DLD1 (cell line): ENCODE data around the gene TTN.

ENCODE experiments used
- in situ Hi-C: cut with HindIII; loops from 2 replicates; pipeline ENCODE4 v1.10.0; 2017; ENCODE audit warnings: low sequenced_read_pairs

TTN gene

DNA sequence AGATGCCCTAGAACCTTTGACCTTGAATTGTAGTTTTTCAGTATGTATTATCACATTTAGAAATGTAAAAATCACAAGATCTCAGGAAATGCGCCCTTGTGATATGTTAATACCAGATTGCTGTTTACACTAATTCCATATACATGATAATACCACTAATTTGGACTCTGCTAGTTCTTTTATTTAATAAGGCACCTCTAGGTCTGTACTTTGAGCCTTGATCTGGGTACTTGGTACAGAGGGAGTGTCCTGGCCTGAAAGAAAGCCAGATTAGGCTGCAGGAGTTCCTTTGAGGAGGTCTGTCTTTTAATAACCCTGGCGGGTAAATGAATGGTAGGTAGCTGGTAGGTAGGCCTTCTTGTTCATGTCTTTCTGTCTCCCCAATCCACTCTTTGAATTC, 300.7 kb downstream of the TTN start:
- in situ Hi-C loops, result no loop called here

DNA sequence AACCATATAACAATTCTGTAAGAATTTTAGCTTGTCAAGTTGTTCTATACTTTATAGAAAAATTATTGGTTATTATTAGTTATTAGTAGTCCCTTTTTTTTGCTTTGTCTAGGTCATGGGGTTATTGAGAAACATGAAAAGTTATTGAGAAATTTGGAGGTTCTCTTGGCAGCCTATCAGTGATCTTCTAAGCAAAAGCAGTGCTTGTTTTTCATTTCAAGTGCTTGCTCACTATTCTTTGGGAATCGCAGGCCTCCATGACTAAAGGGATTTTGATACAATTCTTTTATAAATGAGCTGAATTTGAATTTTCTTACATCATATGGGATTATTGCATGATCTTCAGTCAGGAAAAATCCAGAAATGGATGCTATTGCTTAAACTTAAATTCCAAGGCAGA, 301.1 kb downstream of the TTN start:
- in situ Hi-C loops, result no loop called here

DNA sequence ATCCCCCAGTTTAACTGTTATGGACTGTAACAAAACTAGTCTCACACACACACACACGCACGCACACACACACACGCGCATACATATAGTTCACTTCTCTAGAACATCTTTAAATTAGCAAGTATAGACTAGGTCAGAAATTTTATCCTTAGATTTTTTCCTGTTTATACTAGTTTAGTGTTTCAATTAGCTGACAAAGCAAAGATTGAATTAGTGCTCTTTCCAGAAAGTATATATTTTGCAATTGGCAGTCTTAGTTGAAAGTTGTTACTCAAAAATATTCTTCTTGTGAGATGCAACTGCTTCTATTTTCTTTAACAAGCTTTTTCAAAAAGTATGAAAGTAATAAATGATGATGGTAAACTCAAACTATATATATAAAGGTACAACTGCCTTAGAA, 304.5 kb downstream of the TTN start:
- in situ Hi-C loops, result no loop called here

DNA sequence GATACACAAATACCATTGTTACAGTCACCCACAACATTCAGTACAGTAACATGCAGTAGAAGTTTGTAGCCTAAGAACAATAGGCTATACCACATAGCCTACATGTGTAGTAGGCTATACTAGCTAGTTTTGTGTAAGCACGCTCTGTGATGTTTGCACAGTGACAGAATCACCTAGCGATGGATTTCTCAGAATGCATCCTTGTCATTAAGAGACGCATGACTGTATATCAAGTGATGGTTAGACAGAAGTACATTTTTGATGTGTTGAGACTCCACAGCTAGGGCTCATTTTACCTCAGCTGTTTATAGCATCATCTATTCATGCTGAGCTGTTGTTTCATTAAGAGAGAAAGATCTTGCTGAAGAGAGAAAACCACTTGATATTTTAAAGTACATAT, 307.6 kb downstream of the TTN start:
- in situ Hi-C loops, result no loop called here

DNA sequence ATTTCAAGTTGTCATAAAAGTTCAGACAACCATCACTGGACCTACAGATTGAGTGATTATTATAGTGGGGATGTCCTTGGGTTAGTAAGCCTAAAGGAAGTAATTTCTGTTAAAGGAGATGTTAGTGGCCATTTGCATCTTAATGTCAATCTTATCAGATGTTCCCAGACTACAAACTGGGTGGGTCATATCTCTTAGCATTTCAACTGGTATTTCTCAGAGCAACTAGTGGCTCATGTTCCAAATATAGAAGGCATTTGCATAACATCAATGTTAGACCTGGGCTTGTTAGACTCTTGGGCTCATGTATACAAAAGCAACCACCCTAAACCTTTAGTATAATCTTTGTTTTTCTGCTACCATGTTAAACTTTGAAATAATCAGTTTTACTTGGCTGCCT, 309.1 kb downstream of the TTN start:
- in situ Hi-C loops, result no loop called here

DNA sequence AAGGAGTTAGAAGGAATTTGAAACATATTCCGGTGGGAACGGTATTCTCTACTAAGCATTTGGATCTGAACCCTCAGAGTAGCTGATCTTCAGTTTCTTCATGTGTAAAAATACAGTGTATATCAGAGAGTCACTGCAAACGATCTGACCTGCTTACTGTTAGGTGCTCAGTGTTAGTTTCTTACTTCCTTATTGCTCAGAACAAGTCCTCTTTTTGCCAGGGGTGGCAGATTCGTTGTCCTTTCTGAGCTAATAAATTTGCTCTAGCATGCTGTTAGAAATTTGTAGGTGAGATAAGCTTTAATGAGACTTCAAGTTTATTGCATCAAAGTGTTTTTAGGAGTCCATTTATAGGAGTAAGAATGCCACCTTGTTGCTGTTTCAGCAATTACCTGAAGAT, 311.2 kb downstream of the TTN start:
- in situ Hi-C loops, result no loop called here

DNA sequence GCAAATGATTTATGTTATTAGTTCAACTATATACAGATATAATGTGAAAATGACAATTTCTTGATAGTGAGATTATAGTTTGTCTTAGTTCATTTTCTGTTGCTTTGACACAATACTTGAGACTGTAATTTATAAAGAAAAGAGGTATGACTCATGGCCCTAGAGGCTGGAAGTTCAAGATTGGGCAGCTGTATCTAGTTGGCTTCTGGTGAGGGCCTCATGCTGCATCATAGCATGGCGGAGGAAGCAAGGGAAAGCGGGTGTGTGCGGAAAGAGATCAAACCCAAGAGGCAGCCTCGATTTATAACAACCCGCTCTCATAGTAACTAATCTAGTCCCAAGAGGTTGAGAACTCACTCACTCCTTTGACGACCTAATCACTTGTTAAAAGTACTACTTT, 315.6 kb downstream of the TTN start:
- in situ Hi-C loops, result no loop called here

DNA sequence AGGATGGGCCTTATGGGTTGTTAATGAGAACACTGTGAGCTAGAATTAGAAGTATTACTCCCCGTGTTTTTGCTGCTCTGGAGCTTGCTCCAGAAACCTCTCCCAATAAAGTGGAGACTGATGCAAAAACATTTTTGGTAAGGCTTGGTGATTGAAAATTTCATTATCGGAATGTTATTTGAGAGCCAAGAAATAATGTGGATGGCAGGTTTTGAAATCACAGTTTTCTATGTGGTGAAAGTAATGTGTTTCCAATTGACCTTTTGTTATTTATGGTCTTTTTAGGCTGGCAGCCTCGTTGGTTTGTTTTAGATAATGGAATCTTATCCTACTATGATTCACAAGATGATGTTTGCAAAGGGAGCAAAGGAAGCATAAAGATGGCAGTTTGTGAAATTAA, 321.9 kb downstream of the TTN start:
- in situ Hi-C loops, result no loop called here

DNA sequence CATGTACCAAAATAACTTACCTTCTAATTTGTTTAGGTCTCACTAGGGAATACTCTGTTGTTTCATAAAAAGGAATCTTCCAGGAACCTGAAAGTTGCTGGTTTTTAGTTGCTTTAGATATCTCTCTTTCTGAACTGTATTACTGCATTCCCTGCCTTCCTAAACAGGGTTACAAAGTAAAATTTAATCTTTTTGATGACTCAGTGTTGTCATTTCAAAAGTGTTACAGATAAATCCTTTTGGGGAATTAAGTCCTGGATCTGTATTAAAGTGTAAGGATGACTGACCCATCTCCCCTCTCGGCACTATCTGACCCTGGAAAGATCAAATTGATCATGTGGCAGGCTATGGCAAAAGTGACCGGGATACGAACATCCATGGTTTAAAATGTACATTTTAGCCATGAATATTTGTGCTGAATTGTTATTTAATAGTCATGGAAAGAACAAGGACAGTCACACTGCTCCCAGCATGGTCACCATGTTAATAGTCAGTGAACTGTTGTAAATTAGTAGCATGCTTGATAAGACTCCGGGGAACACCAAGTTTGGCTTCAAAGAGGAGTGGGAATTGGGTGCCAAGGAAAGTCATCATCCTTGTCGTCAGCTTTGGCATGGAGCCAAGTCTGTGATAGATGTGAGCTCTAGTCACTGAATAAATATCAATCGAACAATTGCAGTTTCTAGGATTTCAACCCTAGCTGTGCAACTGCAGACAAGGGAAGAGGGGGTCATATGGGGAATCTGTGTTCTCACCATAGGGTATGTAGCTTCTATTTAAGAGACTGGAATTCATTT, 322.8 kb downstream of the TTN start:
- in situ Hi-C loops, result no loop called here

DNA sequence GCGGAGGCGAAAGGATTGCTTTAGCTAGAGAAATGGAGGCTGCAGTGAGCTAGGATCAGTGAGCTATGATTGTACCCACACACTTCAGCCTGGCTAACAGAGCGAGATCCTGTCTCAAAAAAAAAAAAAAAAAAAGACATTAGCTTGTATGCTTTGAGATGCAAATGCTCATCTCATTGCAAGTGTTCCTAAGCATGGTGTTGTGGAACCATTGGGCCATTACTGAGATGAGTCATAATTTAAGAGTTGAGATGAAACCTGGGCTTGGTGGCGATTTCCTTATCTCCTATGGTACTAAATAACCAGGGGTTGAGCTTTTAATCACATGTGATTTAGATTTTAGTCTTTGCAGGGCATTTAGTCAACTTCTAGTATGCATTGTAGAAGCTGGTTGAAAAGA, 324.8 kb downstream of the TTN start:
- in situ Hi-C loops, result no loop called here

DNA sequence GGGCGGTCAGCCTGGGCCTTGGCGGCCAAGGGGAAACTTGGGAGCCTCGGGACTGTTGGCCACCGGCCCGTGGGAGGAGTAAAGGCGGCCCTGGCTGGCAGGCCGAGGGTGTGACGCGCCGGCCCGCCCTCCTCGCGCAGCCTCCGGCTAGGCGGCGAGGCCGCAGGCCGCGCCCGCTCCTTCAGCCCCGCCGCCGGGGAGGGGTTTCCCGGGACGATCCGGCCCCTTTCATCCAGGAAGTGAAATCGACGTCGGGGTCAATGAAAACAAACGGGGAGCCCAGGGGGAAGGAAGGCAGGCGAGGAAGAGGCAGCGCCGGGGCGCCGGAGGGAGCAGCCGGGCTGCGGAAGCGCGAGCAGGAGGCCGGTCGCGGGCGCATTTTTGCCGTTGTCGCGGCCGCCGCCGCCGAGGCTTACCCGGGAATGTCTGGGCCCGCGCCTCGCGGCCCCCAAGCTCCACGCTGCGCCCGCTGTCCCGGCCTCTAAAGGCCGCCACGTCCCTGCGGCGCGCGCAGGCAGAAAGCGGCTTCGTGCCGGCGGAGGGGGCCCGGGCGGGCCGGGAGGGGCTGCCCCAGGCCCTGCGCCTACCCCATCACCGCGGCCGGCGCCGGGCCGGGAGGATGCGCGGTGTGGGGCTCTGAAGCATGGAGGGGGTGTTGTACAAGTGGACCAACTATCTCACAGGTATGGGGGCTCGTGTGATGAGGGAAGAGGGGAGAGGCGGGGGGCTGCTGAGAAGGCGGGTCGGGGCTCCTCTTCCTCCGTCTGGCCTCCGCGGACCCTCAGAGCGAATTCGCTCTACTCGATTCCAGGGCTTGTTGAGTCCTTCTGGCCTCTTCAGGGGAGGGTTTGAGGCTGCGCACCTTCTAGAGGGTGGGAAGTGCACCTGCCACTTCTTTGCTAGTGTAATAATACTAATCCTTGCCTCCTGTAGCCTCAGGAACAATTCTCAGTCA, 326.7 kb downstream of the TTN start, which contains the start of gene PLEKHA3:
Gene PLEKHA3 (plus strand): TSS at position 231 of the 955 bp plus-strand sequence. CDS start 413 bp downstream, at position 644.
- in situ Hi-C loops, result no loop called here

DNA sequence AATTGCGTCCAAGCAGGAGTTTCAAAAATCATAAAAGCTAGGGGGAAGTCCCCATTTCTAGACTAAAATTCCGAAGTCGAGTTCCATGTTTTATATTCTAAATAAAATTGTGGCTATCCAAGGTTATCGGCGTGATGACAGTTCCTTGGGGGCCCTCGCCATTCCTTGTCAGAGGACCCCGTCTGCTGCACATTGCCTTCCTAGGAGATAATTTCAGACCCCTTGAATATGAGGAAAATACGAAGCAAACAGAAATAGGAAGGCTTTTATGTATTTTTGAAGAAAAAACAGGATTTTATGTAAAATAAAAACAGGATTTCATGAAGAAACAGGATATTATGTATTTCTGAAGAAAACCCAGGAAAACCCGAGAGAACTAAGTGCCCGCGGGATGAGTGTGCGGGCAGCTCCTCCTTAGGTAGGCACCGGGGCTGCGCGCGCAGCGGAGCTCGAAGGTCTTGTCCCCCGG, 327.4 kb downstream of the TTN start:
- in situ Hi-C loops, result no loop called here

DNA sequence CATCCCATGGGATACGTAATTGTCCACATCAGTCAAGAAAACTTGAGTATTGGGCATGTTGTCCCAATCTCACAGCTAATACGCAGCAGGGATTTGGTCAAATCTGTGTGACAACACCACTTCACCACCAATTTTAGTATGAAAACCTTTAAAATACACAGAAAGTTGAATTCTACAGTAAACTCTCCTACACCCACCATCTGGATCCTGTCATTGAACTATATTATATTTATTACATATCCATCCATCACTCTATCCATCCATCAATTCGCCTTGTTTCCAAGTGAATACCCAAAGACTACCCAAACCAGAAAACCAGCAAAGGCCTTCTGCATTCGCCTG, 328.0 kb downstream of the TTN start:
- in situ Hi-C loops, result no loop called here

DNA sequence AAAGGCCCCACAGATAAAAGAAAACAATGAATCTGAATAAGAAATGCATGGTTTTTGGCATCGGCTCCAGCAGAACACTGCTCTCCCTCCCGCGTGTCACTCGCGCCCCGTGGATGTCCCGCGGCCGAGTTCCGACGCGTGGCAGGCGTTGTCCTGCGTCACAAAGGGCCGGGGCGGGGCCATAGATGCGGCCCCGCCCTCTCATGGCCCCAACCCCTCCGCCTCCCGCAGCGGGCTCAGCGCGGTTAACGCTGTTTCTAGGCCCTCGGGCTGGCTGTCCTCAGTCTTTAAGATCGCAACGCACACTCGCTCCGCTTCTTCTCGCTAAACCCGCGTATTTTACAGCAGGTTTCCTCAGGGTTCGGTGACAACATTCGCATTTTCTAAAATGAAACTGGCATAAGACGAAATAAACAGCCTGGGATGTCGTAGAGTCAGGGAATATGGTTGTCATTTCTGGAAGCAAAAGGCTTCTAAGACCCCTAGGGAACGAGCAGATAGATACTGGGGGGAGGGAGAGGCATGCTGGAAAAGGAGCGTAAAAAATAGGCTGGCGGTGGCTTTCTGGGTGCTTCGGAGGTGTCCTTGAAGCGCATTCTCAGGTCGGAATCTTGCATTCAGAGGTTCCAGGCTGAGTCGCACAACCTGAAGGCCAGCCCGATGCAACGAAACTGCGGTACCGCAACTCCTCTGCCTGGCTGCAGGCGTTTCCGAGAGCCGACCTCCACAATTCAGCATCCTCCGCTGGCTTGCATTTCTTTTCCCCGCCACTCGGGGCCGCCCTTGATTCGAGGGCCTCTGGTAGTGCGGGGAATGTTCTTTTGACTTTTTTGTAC, 328.6 kb downstream of the TTN start, which contains the start of gene FKBP7:
Gene FKBP7 (minus strand): TSS at position 162 of the 836 bp plus-strand sequence. CDS start 101 bp downstream, at position 61.
- in situ Hi-C loops, result no loop called here

DNA sequence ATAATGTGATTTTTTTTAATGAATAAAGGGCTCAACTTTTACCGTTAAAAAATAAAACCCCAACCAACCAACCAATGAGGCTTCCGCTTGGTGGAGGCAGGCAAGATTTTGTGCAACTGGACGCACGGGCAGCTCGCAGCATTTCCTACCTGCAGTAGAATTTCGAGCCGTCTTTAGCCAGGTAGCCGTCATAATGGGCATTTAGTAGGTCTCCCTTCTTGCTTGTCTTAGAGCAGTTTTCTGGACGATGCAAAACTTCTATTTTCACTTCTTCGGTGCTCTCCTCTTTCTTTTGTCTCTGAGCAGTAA, 329.1 kb downstream of the TTN start:
- in situ Hi-C loops, result no loop called here

DNA sequence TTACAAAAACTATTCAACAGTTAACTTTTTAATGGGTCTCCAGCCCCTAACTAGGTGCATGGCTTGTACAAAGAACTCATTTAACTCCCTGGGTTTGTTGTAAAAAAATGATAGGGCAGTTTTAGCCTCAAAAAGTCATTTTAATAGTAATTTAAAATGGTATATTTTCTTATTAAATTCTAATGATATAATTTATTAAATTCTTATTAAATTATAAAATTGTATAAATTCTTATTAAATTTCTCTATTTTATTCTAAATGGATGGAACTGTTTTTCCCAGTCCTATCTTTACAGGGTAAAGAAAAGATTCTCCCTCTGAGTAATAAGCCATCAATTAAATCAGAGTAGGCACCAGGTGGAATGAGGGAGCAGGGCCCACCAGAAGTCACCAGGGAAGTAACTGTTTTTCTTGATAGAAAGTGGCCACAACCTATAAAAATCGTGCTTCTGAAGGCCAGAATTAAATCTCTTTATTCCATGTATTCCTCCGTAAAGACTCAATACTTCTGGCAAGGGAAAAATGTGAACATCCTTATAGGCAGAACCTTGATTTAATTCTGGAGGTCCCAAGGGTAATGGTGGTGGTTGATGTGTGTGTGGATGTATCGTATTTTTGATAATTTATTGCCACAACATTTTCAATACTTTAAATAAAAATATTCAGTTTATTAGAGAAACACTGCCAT, 329.6 kb downstream of the TTN start:
- in situ Hi-C loops, result no loop called here

DNA sequence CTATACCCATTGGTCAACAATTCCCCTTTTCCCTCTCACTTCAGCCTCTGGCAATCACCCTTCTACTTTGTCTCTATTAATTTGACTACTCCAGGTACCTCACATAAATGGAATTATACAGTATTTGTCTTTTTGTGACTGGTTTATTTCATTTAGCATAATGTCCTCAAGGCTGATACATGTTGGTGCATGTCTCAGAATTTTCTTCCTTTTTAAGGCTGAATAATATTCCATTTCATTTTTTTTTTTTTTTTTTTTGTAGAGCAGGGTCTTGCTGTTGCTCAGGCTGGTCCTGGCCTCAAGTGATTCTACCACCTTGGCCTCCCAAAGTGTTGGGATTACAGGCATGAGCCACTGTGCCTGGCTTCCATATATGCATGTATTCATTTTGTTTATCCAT, 330.7 kb downstream of the TTN start:
- in situ Hi-C loops, result no loop called here
